ENCODE data around the gene CNOT4. TPM values are rescaled to one million over a fixed set of nuclear protein-coding genes. Genes with fewer than 3 reads are reported as not detected.

CNOT4 gene
- total and polyA plus RNA-seq, 10 of the 15 experiments (the other 5 are each of a cell fraction or from before 2014, with no cell fraction given): 9.4 to 29.6 (median 16.6) TPM

DNA sequence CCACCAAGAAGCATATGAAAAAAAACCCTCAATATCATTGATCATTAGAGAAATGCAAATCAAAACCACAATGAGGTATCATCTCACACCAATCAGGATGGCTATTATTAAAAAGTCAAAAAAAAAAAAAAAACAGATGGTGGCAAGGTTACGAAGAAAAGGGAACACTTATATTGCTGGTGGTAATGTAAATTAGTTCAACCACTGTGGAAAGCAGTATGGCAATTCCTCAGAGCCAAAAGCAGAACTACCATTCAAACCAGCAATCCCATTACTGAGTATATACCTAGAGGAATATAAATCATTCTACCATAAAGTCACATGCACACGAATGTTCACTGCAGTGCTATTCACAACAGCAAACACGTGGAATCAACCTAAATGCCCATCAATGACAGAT, 46.0 kb downstream of the CNOT4 start:
- CTCF ChIA-PET: no interaction called here
- Histone ChIP-seq H3K36me3 (ENCODE audit: control insufficient read depth in 2 of 2, insufficient read depth in 2 of 2, low read length in 1 of 2) (no peaks in the 10 kb centered on the region; a peak in 1 of 4 replicates), H3K79me2 (ENCODE audit: control insufficient read depth, insufficient read depth, low read length) (peaks cover 45% of the 10 kb centered on the region), H3K4me3 (no peak overlapping the region), H3K4me1 (ENCODE audit: control insufficient read depth, insufficient read depth, low read length) (peaks cover 12% of the 10 kb centered on the region), H3K9ac (ENCODE audit: control insufficient read depth, insufficient read depth, low read length) (no peak overlapping the region), H3K27me3 (replicated peaks in 1 of 2; ENCODE audit: control insufficient read depth in 2 of 2, insufficient read depth in 2 of 2, low read length in 1 of 2) (no peaks in the 10 kb centered on the region), H3K27ac (ENCODE audit: control insufficient read depth, insufficient read depth) (no peak overlapping the region), H3K4me2 (ENCODE audit: control insufficient read depth, insufficient read depth) (no peak overlapping the region), H2AFZ (ENCODE audit: control insufficient read depth, low read depth, low read length) (no peak overlapping the region), H4K20me1 (ENCODE audit: control insufficient read depth, insufficient read depth) (no peaks in the 10 kb centered on the region), H3K9me3 (replicated peaks; ENCODE audit: control insufficient read depth, insufficient read depth, low read length) (peaks cover 3% of the 10 kb centered on the region; the same call in 2 of the 3 replicates)
- RAD21 ChIA-PET (ENCODE audit: unreplicated experiment): interaction anchor here (0.7 kb wide), 1 partner anchor 18 kb away, joined by 3 read pairs; no protein-coding TSS in a partner anchor
- no peak for DNase-seq (ENCODE audit: low read depth, low spot score)
- 46% methylated on average over 3 of the region's 3 CpGs for WGBS (ENCODE audit: insufficient coverage, insufficient replicate concordance, low lambda C conversion rate, missing lambda C conversion rate)
- in situ Hi-C loops (cut with MboI) (no loop called here), intact Hi-C loops (cut with micrococcal nuclease; ENCODE audit: unreplicated experiment) (no loop called here)
- POLR2A ChIA-PET: no interaction called here
- TF ChIP-seq MXI1 (IDR thresholded peaks at IDR 0.05; ENCODE audit: low read depth, low read length) (no peak), BMI1 (IDR thresholded peaks at IDR 0.05; ENCODE audit: borderline replicate concordance) (no peak), KLF5 (IDR thresholded peaks at IDR 0.05; ENCODE audit: partially characterized antibody) (no peak), CEBPB (IDR thresholded peaks at IDR 0.05; ENCODE audit: borderline replicate concordance in 1 of 2, low read depth in 2 of 2, low read length in 2 of 2) (no peak), BACH1 (IDR thresholded peaks at IDR 0.05; ENCODE audit: borderline replicate concordance) (no peak), TBL1XR1 (IDR thresholded peaks at IDR 0.05; ENCODE audit: low read depth, low read length) (no peak)
- TF ChIP-seq, protein P1, sequence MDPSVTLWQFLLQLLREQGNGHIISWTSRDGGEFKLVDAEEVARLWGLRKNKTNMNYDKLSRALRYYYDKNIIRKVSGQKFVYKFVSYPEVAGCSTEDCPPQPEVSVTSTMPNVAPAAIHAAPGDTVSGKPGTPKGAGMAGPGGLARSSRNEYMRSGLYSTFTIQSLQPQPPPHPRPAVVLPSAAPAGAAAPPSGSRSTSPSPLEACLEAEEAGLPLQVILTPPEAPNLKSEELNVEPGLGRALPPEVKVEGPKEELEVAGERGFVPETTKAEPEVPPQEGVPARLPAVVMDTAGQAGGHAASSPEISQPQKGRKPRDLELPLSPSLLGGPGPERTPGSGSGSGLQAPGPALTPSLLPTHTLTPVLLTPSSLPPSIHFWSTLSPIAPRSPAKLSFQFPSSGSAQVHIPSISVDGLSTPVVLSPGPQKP (IDR thresholded peaks at IDR 0.05; ENCODE audit: low read depth, low read length): no peak
- TF ChIP-seq, protein P2, sequence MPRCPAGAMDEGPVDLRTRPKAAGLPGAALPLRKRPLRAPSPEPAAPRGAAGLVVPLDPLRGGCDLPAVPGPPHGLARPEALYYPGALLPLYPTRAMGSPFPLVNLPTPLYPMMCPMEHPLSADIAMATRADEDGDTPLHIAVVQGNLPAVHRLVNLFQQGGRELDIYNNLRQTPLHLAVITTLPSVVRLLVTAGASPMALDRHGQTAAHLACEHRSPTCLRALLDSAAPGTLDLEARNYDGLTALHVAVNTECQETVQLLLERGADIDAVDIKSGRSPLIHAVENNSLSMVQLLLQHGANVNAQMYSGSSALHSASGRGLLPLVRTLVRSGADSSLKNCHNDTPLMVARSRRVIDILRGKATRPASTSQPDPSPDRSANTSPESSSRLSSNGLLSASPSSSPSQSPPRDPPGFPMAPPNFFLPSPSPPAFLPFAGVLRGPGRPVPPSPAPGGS (IDR thresholded peaks at IDR 0.05; ENCODE audit: borderline replicate concordance, insufficient read depth, low read depth, low read length, poor library complexity, severe bottlenecking): no peak
- no peak for FAIRE-seq
- ATAC-seq: no peak
- SMC1A ChIA-PET (ENCODE audit: uncharacterized antibody, unreplicated experiment): no interaction called here
- no TSS peak for BruUV-seq (replicated peaks)

Measured in GM12878 (cell line).